GM19240 (cell line): Measurements from ENCODE around the gene ABHD2.
"Not testable (repeated sequence)": the region's sequence is repeated elsewhere in the genome, so short reads cannot be mapped to it uniquely, and the experiment has no call there.

ENCODE experiments used
- DNase-seq: peaks from one replicate; pipeline ENCODE4 v3.0.0; 2011; ENCODE audit warnings: low spot score; ENCODE audit not compliant: insufficient read length

Gene ABHD2

GRCh38 chr15:89075101-89075640 lies 13.1 kb upstream of the ABHD2 start:
- DNase-seq, result no peak

- DNase-seq, result no peak
Observed at GRCh38 chr15:89075846-89076245, 12.4 kb upstream of the ABHD2 start.

- no peak for DNase-seq
Observed at GRCh38 chr15:89077750-89078149, 10.5 kb upstream of the ABHD2 start.

- no peak for DNase-seq
Observed at GRCh38 chr15:89078851-89079810, 9.1 kb upstream of the ABHD2 start.

GRCh38 chr15:89081878-89082277 lies 6.4 kb upstream of the ABHD2 start:
- DNase-seq, result no peak

GRCh38 chr15:89083246-89083645 lies 5.0 kb upstream of the ABHD2 start:
- no peak for DNase-seq

GRCh38 chr15:89085289-89085926 lies 2.8 kb upstream of the ABHD2 start:
- DNase-seq, result no peak

- DNase-seq, result not testable (repeated sequence)
Observed at GRCh38 chr15:89085933-89086332, 2.3 kb upstream of the ABHD2 start.

- DNase-seq, result not testable (repeated sequence)
Observed at GRCh38 chr15:89086390-89086789, 1.9 kb upstream of the ABHD2 start.

GRCh38 chr15:89087161-89087829 lies 961 bp upstream of the ABHD2 start:
- DNase-seq, result no peak

GRCh38 chr15:89088605-89089315 lies 504 bp downstream of the ABHD2 start:
- no peak for DNase-seq

GRCh38 chr15:89089316-89090230 lies 1.3 kb downstream of the ABHD2 start:
- DNase-seq, result no peak

- DNase-seq, result no peak
Observed at GRCh38 chr15:89090791-89091626, 2.8 kb downstream of the ABHD2 start.

GRCh38 chr15:89091627-89092220 lies 3.5 kb downstream of the ABHD2 start:
- DNase-seq, result no peak

- DNase-seq, result no peak
Observed at GRCh38 chr15:89093509-89093908, 5.3 kb downstream of the ABHD2 start.

- no peak for DNase-seq
Observed at GRCh38 chr15:89095073-89095472, 6.8 kb downstream of the ABHD2 start.

GRCh38 chr15:89095556-89095955 lies 7.3 kb downstream of the ABHD2 start:
- no peak for DNase-seq

- DNase-seq, result no peak
Observed at GRCh38 chr15:89096664-89097063, 8.4 kb downstream of the ABHD2 start.

GRCh38 chr15:89097313-89097712 lies 9.1 kb downstream of the ABHD2 start:
- no peak for DNase-seq
